ENCODE data around the gene WDR36.
"Not testable (repeated sequence)": the region's sequence is repeated elsewhere in the genome, so short reads cannot be mapped to it uniquely, and the experiment has no call there.

Gene WDR36

GRCh38 chr5:111135946-111136345 lies 43.8 kb downstream of the WDR36 start:
- DNase-seq (ENCODE audit: low read depth in 3 of 3), result no peak

GRCh38 chr5:111138096-111138495 lies 45.9 kb downstream of the WDR36 start:
- no peak for DNase-seq (ENCODE audit: low read depth in 3 of 3)

GRCh38 chr5:111141471-111141870 lies 49.3 kb downstream of the WDR36 start:
- not testable (repeated sequence) for DNase-seq (ENCODE audit: low read depth in 3 of 3)

GRCh38 chr5:111142932-111143331 lies 50.8 kb downstream of the WDR36 start:
- DNase-seq (ENCODE audit: low read depth in 3 of 3), result no peak

- DNase-seq (ENCODE audit: low read depth in 3 of 3), result no peak
These were observed 51.8 kb downstream of the WDR36 start for GRCh38 chr5:111143910-111144309.

GRCh38 chr5:111144352-111144930 lies 52.3 kb downstream of the WDR36 start:
- DNase-seq (ENCODE audit: low read depth in 3 of 3), result no peak

- DNase-seq (ENCODE audit: low read depth in 3 of 3), result no peak
These were observed 53.9 kb downstream of the WDR36 start for GRCh38 chr5:111146053-111146452.

- no peak for DNase-seq (ENCODE audit: low read depth in 3 of 3)
These were observed 55.4 kb downstream of the WDR36 start for GRCh38 chr5:111147502-111147901.

GRCh38 chr5:111151998-111152397 lies 59.9 kb downstream of the WDR36 start:
- DNase-seq (ENCODE audit: low read depth in 3 of 3), result no peak

- no peak for DNase-seq (ENCODE audit: low read depth in 3 of 3)
These were observed 61.3 kb downstream of the WDR36 start for GRCh38 chr5:111153483-111153882.

GRCh38 chr5:111153945-111154344 lies 61.8 kb downstream of the WDR36 start:
- no peak for DNase-seq (ENCODE audit: low read depth in 3 of 3)

GRCh38 chr5:111158105-111158744 lies 66.1 kb downstream of the WDR36 start:
- DNase-seq (ENCODE audit: low read depth in 3 of 3), result peak; percentile 47 to 75 (median 64)

- DNase-seq (ENCODE audit: low read depth in 3 of 3), result no peak
These were observed 67.7 kb downstream of the WDR36 start for GRCh38 chr5:111159845-111160244.

- no peak for DNase-seq (ENCODE audit: low read depth in 3 of 3)
These were observed 70.9 kb downstream of the WDR36 start for GRCh38 chr5:111163000-111163399.

GRCh38 chr5:111165058-111165457 lies 72.9 kb downstream of the WDR36 start:
- DNase-seq (ENCODE audit: low read depth in 3 of 3), result no peak

GRCh38 chr5:111167551-111167950 lies 75.4 kb downstream of the WDR36 start:
- DNase-seq (ENCODE audit: low read depth in 3 of 3), result no peak

- DNase-seq (ENCODE audit: low read depth in 3 of 3), result no peak
These were observed 76.5 kb downstream of the WDR36 start for GRCh38 chr5:111168608-111169007.

GRCh38 chr5:111169269-111169668 lies 77.1 kb downstream of the WDR36 start:
- no peak for DNase-seq (ENCODE audit: low read depth in 3 of 3)

GRCh38 chr5:111170279-111170678 lies 78.1 kb downstream of the WDR36 start:
- DNase-seq (ENCODE audit: low read depth in 3 of 3), result no peak

- DNase-seq (ENCODE audit: low read depth in 3 of 3), result no peak
These were observed 80.4 kb downstream of the WDR36 start for GRCh38 chr5:111172504-111172903.

GRCh38 chr5:111173476-111173875 lies 81.3 kb downstream of the WDR36 start:
- DNase-seq (ENCODE audit: low read depth in 3 of 3), result no peak
